ENCODE data around the gene ZNF777.
"Not testable (repeated sequence)": the region's sequence is repeated elsewhere in the genome, so short reads cannot be mapped to it uniquely, and the experiment has no call there.

ZNF777 gene

GRCh38 chr7:149414171-149414570 is 46.7 kb downstream of the ZNF777 start:
- no peak for DNase-seq (ENCODE audit: low spot score)

- DNase-seq (ENCODE audit: low spot score) = not testable (repeated sequence)
Measured at GRCh38 chr7:149413083-149413482, 47.8 kb downstream of the ZNF777 start.

- no peak for DNase-seq (ENCODE audit: low spot score)
Measured at GRCh38 chr7:149409895-149410294, 51.0 kb downstream of the ZNF777 start.

DNA sequence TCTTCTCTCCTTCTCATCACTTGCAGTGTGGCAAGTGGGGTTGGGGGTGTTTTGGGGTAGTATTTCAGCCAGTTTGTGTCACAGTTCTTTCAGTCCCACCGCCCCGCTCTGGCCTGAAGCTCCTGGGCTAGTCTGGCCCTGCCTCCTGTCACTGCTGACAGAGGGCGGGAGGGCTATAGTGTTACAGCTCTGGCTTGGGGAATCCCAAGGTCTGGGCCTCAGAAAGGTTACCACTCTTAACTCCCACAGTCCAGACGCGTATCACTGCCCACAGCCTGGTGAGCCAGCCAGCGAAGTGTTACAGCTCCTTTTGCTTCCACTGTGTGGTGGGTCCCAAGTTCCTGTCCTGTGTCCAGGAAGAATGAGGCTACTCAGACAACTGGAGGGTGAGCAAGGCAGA is 56.0 kb downstream of the ZNF777 start:
- DNase-seq (ENCODE audit: low spot score) = no peak

DNA sequence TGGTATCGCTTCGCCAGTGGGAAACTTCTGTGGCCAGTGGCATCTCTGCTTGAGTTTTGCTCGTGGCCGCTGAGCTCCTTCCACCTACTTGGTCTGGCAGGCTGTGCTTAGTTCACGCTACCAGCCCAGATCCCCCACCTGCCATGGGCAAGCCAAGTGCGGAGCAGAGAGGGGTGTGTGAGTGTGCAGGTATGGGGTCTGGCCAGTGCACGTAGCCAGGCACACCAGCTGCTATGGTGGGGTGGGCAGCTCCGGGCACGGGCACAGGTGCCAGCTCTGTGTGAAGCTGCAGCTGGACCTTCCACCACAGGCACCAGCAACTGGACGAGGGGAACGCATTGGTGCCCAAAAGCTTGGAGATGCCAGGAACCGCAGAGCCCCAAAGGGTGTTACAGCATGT is 56.5 kb downstream of the ZNF777 start:
- DNase-seq (ENCODE audit: low spot score) = no peak

GRCh38 chr7:149398195-149398820 is 62.6 kb downstream of the ZNF777 start:
- no peak for DNase-seq (ENCODE audit: low spot score)

- DNase-seq (ENCODE audit: low spot score) = no peak
Measured at GRCh38 chr7:149397470-149398043, 63.3 kb downstream of the ZNF777 start.

- not testable (repeated sequence) for DNase-seq (ENCODE audit: low spot score)
Measured at GRCh38 chr7:149388550-149389335, 72.1 kb downstream of the ZNF777 start.

DNA sequence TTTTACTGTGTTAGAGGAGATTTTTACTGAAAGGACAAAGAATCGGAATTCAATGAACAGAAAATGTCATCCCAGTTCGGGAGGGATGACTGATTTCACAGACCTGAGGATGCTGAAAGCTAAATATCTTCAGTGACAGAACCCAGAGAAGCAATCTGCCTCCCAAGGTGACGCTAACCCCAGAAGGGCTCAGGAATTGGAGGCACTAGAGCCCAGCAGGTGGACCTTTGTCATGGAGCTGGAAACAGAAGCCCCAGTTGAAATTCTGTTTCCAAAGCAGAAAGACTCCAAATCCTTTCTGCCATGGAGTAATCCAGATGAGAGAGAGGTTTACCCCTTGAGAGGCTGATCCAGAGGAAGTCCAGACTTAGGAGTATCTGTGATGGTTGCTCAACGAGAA is 74.3 kb downstream of the ZNF777 start:
- not testable (repeated sequence) for DNase-seq (ENCODE audit: low spot score)

DNA sequence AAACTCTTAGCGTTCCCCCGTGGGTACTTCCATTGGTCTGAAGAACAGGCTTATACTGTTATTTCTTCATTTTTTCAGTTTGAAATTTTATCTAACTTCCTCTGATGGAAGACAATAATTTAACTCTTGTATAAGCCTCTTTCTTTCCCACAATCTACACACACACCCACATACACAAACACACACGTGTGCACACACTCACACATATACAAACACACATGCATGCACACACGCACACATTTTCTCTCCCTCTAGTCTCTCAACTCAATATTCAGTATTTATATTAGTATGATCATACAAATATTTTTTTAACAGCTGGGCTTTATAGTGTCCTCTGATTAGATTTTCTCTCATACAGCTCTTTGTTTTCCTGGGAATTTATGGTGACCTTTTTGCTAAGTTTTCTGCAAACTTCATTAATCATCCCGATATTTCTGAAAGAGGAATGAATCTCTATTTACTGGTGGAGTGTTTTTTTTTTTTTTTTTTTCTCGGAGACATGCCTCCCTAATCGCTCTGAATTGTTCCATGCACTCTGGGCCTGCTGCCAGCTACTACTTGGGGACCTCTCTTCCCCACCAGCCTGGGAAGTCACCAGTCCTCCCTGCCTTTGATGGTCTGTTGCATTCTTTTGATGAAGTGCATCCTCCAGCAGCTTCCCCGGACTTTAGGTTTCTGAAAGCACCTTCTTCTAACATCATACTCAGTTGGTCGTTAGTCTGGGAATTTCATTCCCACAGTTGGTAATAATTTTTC is 75.5 kb downstream of the ZNF777 start:
- no peak for DNase-seq (ENCODE audit: low spot score)

Measured in CD4-positive, alpha-beta T cell treated with Interleukin-2 at 100 ng/mL for 4 hours (primary cell).